Adipocyte (in vitro differentiated cells): ENCODE results near the gene NINJ2.
"Not testable (repeated sequence)": the region's sequence is repeated elsewhere in the genome, so short reads cannot be mapped to it uniquely, and the experiment has no call there.

ENCODE experiments used
- DNase-seq: peaks from one replicate; pipeline ENCODE4 v3.0.0-alpha.2; 2015; ENCODE audit warnings: low read depth
- H3K27me3 ChIP-seq: replicated peaks from 2 replicates; pipeline ENCODE4 v1.7.0; 2013; ENCODE audit warnings: mild to moderate bottlenecking, low read length, moderate library complexity; ENCODE audit not compliant: control insufficient read depth, insufficient read depth
- H3K36me3 ChIP-seq: 2 replicates; pipeline ENCODE4 v1.7.0; 2013; ENCODE audit warnings: low read length, mild to moderate bottlenecking, moderate library complexity; ENCODE audit not compliant: control insufficient read depth, insufficient read depth, severe bottlenecking
- H3K4me1 ChIP-seq: 2 replicates; pipeline ENCODE4 v1.7.0; 2013; ENCODE audit warnings: mild to moderate bottlenecking, low read length, moderate library complexity; ENCODE audit not compliant: control insufficient read depth, insufficient read depth
- H3K4me3 ChIP-seq: 2 replicates; pipeline ENCODE4 v1.7.0; 2013; ENCODE audit warnings: mild to moderate bottlenecking, low read length, moderate library complexity
- H3K9ac ChIP-seq: 2 replicates; pipeline ENCODE4 v1.7.0; 2013; ENCODE audit warnings: mild to moderate bottlenecking, low read length, moderate library complexity
- H3K9me3 ChIP-seq: 2 replicates; pipeline ENCODE4 v1.7.0; 2013; ENCODE audit warnings: mild to moderate bottlenecking, low read length, moderate library complexity; ENCODE audit not compliant: control insufficient read depth

The NINJ2 gene

DNA sequence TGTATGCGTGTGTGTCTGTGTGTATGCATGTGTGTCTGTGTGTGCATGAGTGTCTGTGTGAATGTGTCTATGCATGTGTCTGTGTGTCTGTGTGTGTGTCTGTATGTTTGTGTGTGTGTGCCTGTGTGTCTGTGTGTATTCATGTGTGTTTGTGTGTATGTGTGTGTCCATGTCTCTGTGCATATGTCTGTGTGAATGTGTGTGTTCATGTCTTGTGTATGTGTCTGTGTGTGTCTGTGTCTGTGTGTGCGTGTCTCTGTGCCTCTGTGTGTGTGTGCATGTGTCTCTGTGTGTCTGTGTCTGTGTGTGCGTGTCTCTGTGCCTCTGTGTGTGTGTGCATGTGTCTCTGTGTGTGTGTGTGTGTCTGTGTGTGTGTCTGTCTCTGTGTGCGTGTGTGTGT lies 82.4 kb downstream of the NINJ2 start:
- H3K9ac ChIP-seq: no peak overlapping the region
- H3K27me3 ChIP-seq: peaks cover 5% of the 10 kb centered on the region
- no peaks in the 10 kb centered on the region for H3K9me3 ChIP-seq
- no peak overlapping the region for H3K4me3 ChIP-seq
- H3K4me1 ChIP-seq: peaks cover 8% of the 10 kb centered on the region
- no peak for DNase-seq
- H3K36me3 ChIP-seq: no peaks in the 10 kb centered on the region

DNA sequence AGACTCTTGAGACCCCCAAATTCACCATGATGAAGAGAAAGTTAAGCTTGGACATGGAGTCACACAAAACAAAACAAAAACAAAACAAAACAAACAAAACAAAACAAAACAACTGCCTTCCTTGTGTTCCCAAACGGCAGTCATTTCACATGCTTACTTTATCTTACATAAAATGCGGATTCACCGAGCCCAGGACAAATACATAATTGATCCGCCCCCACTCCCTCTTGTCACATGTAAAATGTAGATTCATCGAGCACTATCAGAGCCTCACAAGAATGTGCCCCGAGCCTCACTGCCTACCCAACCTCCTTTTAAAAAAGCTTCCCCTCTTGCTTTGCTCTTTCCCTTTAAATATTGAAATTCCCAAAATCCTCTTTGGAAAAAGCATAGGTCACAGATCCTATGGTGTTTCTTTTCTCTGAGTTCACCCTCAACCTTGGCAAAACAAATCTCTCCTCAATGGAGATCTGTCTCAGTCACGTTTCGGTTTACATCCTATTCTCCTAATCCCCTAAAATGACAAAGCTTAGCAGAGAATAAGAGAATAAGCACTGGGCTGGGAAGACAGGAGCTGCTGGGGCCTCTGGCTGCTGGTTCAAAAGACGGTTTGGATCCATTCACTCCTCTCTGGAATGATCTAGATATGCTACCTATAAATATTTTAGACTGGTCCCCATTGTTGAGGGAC lies 83.7 kb downstream of the NINJ2 start:
- no peak for DNase-seq
- H3K4me3 ChIP-seq: no peak overlapping the region

DNA sequence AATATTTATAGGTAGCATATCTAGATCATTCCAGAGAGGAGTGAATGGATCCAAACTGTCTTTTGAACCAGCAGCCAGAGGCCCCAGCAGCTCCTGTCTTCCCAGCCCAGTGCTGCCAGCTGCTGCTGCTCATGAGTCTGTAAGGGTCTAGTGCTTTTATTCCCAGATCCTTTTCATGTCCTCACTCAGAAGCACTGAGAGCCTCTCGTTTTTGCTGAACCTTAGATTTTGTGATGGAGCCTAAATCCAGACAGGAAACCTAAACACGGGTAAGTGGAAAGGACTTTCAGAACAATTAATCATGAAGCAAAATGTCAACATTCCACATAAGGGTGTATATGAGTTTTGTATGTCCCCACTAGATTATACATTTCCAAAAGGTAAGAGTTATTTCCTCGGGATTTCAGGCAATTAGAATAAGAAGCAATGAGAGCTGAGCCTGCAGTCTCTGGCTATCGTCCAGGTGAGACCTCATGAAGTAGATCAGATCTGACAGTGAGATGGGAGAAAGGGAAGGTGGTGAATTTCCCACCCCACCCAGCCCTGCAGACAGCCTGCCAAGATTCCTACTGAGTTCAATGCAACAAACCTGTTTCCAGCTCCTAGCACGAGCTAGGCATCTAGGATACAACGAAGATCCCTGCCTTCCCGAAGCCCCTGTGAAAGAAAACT lies 84.4 kb downstream of the NINJ2 start:
- Histone ChIP-seq H3K9me3 (no peaks in the 10 kb centered on the region), H3K9ac (no peak overlapping the region), H3K4me1 (peaks cover 19% of the 10 kb centered on the region), H3K27me3 (no peaks in the 10 kb centered on the region), H3K4me3 (no peak overlapping the region), H3K36me3 (no peaks in the 10 kb centered on the region)
- DNase-seq: peak; percentile 14

More for the DNA sequence above, 83.7 kb downstream of the NINJ2 start:
- H3K27me3 ChIP-seq: no peaks in the 10 kb centered on the region
- no peak overlapping the region for H3K9ac ChIP-seq
- no peaks in the 10 kb centered on the region for H3K36me3 ChIP-seq
- peaks cover 17% of the 10 kb centered on the region for H3K4me1 ChIP-seq
- no peaks in the 10 kb centered on the region for H3K9me3 ChIP-seq

DNA sequence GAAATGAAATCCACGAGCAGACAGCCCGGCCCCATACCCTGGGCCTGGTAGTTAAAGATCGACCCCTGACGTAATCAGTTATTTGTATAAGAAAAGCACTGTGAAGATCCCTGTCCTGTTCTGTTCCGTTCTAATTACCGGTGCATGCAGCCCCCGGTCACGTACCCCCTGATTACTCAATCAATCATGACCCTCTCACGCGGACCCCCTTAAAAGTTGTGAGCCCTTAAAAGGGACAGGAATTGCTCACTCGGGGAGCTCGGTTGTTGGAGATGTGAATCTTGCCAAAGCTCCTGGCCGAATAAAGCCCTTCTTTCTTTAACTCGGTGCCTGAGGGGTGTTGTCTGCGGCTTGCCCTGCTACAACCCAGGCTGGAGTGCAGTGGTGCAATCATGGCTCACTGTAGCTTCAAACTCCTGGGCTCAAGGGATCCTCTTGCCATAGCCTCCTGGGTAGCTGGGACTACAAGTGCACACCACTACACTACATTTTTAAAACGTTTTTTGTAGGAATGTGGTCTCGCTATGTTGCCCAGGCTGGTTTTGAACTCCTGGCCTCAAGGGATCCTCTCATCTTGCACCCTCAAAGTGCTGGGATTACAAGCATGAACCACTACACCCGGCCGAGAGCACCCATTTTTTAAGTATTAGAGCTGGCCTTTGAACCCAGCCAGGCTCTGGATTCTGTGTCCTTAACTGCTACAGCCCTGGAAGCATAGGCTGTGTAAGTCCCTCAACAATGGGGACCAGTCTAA lies 85.1 kb downstream of the NINJ2 start:
- not testable (repeated sequence) for H3K9me3 ChIP-seq, H3K4me3 ChIP-seq, H3K36me3 ChIP-seq, H3K9ac ChIP-seq, H3K27me3 ChIP-seq, DNase-seq
- H3K4me1 ChIP-seq: peaks cover 19% of the 10 kb centered on the region

DNA sequence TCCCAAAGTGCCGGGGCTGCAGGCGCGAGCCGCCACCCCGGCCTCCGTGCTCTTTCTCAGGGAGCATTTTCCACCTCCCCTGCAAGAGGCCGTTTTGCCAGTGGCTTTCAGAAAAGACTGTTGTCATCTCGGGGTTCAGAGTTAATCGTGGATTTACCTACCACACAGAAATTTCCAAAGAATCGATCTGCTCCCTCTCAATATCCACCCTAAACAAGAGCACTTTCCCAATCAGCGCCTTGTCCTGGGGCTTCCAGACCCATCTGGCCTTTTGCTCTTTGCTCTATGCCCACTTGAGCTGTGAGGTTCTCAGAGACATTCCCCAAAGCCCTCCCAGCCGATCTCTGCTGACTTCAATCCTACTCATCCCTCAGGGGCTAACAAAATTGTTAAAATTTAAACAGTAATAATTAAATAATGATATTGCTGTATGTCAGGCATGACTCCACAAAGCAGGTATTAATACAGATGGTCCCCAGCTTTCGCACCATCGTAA lies 86.6 kb downstream of the NINJ2 start:
- no peaks in the 10 kb centered on the region for H3K36me3 ChIP-seq
- H3K27me3 ChIP-seq: no peaks in the 10 kb centered on the region
- no peaks in the 10 kb centered on the region for H3K9me3 ChIP-seq
- H3K4me3 ChIP-seq: no peak overlapping the region
- H3K9ac ChIP-seq: peak overlapping the region; percentile 77
- DNase-seq: no peak
- H3K4me1 ChIP-seq: peaks cover 28% of the 10 kb centered on the region

DNA sequence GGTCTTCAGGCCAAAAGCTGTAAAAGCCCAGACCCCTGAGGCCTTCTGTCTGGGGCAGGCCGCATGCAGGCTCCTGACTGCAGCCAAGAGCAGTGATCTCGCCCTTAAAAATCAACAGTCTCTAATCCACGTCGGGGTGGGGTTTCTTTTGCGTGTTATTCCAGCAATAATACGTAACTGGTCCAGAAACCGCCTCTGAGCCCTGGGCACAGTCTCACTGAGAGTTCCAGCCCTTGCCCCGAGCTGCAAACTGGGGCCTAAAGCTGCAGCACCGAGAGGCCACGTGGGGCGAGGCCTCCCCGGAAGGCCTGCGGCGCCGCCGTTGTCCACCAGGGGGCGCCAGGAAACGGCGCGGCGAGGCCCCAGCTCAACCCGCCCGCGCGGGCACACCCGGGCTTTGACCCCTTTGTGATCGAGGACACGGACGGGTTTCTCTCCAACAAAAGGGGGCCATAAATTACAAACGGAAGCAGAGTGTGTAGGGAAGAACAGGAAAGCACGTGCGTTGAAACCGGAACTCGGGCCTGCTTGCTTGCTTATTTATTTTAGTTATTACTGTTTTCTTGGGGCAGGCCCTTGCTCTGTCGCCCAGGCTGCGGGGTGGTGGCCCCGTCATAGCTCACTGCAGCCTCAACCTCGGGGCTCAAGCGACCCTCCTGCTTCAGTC lies 87.2 kb downstream of the NINJ2 start:
- Histone ChIP-seq H3K9me3 (no peaks in the 10 kb centered on the region), H3K27me3 (no peaks in the 10 kb centered on the region), H3K4me1 (peaks cover 34% of the 10 kb centered on the region), H3K9ac (peak overlapping the region; percentile 77), H3K36me3 (no peaks in the 10 kb centered on the region), H3K4me3 (no peak overlapping the region)
- DNase-seq: peak; percentile 85

DNA sequence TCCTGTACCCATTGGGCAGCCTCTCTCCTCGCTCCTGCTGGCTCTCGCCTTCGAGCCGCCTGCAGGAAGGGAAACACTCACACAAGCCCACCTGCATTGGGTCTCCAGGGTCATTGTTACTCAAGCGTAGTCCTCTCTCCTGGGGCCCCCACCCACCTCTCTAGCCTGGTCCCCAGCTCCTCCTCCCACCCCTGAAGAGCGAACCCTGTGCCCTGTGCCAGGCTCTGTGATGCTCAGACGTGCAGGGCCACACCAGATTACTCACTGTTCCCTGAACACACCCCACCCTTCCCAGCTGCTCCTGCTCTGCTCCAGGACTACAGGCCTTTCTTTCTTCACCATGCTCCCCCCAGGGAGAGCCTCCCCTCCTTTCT lies 88.1 kb downstream of the NINJ2 start:
- H3K27me3 ChIP-seq: no peaks in the 10 kb centered on the region
- H3K9ac ChIP-seq: peak overlapping the region; percentile 77
- H3K9me3 ChIP-seq: no peaks in the 10 kb centered on the region
- H3K36me3 ChIP-seq: no peaks in the 10 kb centered on the region
- peaks cover 38% of the 10 kb centered on the region for H3K4me1 ChIP-seq
- H3K4me3 ChIP-seq: no peak overlapping the region
- DNase-seq: peak; percentile 8

DNA sequence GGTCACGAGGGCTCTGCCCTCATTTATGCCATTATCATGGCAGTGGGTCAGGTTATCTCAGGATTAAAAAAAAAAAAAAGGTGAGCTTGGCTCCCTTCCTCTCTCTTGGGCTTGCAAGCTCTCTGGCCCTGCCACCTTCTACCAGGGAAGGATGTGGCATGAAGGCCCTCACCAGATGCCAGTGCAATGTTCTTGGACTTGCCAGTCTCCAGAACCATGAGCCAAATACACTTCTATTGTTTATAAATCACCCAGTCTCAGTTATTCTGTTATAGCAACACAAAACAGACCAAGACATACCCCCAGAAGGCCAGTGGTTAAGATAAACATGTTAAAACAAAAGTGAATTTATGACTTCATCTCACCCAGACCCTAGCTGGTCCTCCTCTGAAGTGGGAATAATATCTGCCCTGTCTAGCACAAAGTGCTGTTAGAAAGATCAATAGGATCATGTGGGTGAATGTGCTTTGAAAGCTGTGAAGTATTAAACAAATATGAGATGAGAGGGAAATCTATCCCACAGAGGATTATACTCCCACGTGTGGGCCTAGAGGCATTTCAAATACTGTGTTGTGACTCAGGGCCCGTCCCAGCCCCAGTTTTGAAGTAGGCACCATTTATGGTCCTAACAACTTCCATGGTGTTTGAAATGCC lies 88.6 kb downstream of the NINJ2 start:
- H3K9ac ChIP-seq: peak overlapping the region; percentile 77
- peak; percentile 35 for DNase-seq
- no peaks in the 10 kb centered on the region for H3K9me3 ChIP-seq
- no peak overlapping the region for H3K4me3 ChIP-seq
- no peaks in the 10 kb centered on the region for H3K27me3 ChIP-seq
- no peaks in the 10 kb centered on the region for H3K36me3 ChIP-seq
- H3K4me1 ChIP-seq: peaks cover 39% of the 10 kb centered on the region

DNA sequence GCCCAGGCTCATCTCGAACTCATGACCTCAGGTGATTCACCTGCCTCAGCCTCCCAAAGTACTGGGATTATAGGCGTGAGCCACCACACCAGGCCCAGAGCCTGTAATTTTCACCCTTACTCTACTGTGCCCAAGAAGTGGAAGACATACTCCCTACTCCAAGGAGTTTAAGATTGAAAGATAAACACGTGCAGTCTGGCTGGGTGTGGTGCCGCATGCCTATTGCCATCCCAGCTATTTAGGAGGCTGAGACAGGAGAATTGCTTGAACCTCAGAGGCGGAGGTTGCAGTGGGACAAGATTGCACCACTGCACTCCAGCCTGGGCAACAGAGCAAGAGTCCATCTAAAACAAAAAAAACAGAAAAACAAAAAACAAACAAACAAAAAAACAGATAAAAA lies 90.0 kb downstream of the NINJ2 start:
- Histone ChIP-seq H3K4me3 (no peak overlapping the region), H3K9me3 (no peaks in the 10 kb centered on the region), H3K36me3 (no peaks in the 10 kb centered on the region), H3K4me1 (peaks cover 45% of the 10 kb centered on the region), H3K27me3 (no peaks in the 10 kb centered on the region), H3K9ac (no peak overlapping the region)
- DNase-seq: no peak

DNA sequence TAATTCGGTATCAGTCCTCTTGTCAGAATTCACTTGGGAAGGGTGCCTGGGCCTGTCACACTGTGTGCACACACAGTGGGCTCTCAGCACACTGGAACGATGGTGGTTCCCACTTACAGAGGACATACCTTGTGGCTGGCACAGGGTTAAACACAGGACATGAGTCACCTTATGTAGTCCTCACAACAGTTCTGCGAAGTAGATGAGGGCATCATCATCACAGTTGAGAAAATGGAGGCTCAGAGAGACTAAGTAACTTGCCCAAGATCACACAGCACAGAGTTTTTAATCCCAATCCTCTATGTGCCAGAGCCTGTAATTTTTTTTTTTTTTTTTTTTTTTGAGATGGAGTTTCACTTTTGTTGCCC lies 90.7 kb downstream of the NINJ2 start:
- Histone ChIP-seq H3K4me1 (peaks cover 45% of the 10 kb centered on the region), H3K4me3 (no peak overlapping the region), H3K36me3 (no peaks in the 10 kb centered on the region), H3K9me3 (no peaks in the 10 kb centered on the region), H3K9ac (no peak overlapping the region), H3K27me3 (no peaks in the 10 kb centered on the region)
- peak; percentile 6 for DNase-seq
